Keratinocyte (primary cell): ENCODE results near the gene TSPAN11. TPM values are rescaled to one million over a fixed set of nuclear protein-coding genes. Genes with fewer than 3 reads are reported as not detected.

Experiments used
- DNase-seq: peaks from one replicate; pipeline ENCODE4 v3.0.0-alpha.2; 2011; ENCODE audit warnings: low read depth, missing footprints, low spot score
- FAIRE-seq: peaks from 2 replicates; lab custom pipeline; 2011; peaks lifted over from hg19 to GRCh38; lab: Jason Lieb, UNC
- H2AFZ ChIP-seq: 2 replicates; pipeline ENCODE4 v1.6.0; 2012; ENCODE audit warnings: low read length, control low read depth, inconsistent platforms; ENCODE audit not compliant: control insufficient read depth
- H3K27ac ChIP-seq: 2 replicates; pipeline ENCODE4 v1.5.1; 2011; ENCODE audit warnings: low read length; ENCODE audit not compliant: control insufficient read depth, insufficient read depth
- H3K27me3 ChIP-seq: 3 replicates; pipeline ENCODE4 v1.6.0; 2011; ENCODE audit warnings: low read length; ENCODE audit not compliant: control insufficient read depth, insufficient read depth; ENCODE audit errors: extremely low read depth
- H3K36me3 ChIP-seq, 2 experiments: 2 replicates in 1 of 2; 3 replicates in 1 of 2; pipeline ENCODE4 v1.5.1; 2011; ENCODE audit warnings: low read length in 2 of 2, mild to moderate bottlenecking in 1 of 2; ENCODE audit not compliant: control insufficient read depth in 2 of 2, insufficient read depth in 2 of 2; ENCODE audit errors: extremely low read depth in 1 of 2
- H3K4me1 ChIP-seq: 3 replicates; pipeline ENCODE4 v1.5.1; 2011; ENCODE audit warnings: low read length; ENCODE audit not compliant: control insufficient read depth, insufficient read depth; ENCODE audit errors: extremely low read depth
- H3K4me2 ChIP-seq: 3 replicates; pipeline ENCODE4 v1.6.0; 2011; ENCODE audit warnings: low read depth, low read length; ENCODE audit not compliant: control insufficient read depth, insufficient read depth; ENCODE audit errors: extremely low read depth
- H3K4me3 ChIP-seq, 3 experiments: fragments of 200-600 bp in 1 of 3; sonication (generic) in 1 of 3; 2 replicates in 2 of 3; 3 replicates in 1 of 3; pipeline ENCODE4 v1.5.1; 2011 to 2016; ENCODE audit warnings: low read length in 3 of 3, mild to moderate bottlenecking in 3 of 3, control low read depth in 2 of 3, inconsistent platforms in 1 of 3, low read depth in 1 of 3, mixed read lengths in 1 of 3, mixed run types in 1 of 3, moderate library complexity in 1 of 3; ENCODE audit not compliant: control insufficient read depth in 2 of 3, insufficient read depth in 2 of 3; ENCODE audit errors: extremely low read depth in 1 of 3
- H3K79me2 ChIP-seq: 2 replicates; pipeline ENCODE4 v1.6.0; 2012; ENCODE audit warnings: low read length; ENCODE audit not compliant: control insufficient read depth, insufficient read depth
- H3K9ac ChIP-seq: 3 replicates; pipeline ENCODE4 v1.6.0; 2011; ENCODE audit warnings: low read length; ENCODE audit not compliant: control insufficient read depth, insufficient read depth; ENCODE audit errors: extremely low read depth
- H3K9me1 ChIP-seq: 3 replicates; pipeline ENCODE4 v1.6.0; 2011; ENCODE audit warnings: low read length; ENCODE audit not compliant: control insufficient read depth, insufficient read depth; ENCODE audit errors: extremely low read depth
- H3K9me3 ChIP-seq: 2 replicates; pipeline ENCODE4 v1.5.1; 2012; ENCODE audit warnings: low read depth, low read length; ENCODE audit not compliant: control insufficient read depth
- H4K20me1 ChIP-seq: 3 replicates; pipeline ENCODE4 v1.6.0; 2011; ENCODE audit warnings: low read length; ENCODE audit not compliant: control insufficient read depth, insufficient read depth; ENCODE audit errors: extremely low read depth
- EZH2 ChIP-seq: IDR thresholded peaks from one replicate; pipeline ENCODE4 v1.6.1; 2012; ENCODE audit warnings: inconsistent platforms, mild to moderate bottlenecking, low read length, moderate library complexity
- dilution Hi-C: fragments of 300-500 bp; cut with MboI; formaldehyde crosslinking; loops from one replicate; pipeline ENCODE4 v1.7.0; 2020; ENCODE audit warnings: low sequenced_read_pairs; ENCODE audit not compliant: extremely low pct_ligation_motif_present
- polyA plus RNA-seq, 5 experiments: library from polyadenylated mRNA; depleted of rRNA in 3 of 5; stranded (reverse) in 3 of 5; stranded (forward) in 1 of 5; unstranded in 1 of 5; fragments of >200 nt; gene quantifications; 1 replicate in 1 of 5; 2 replicates in 3 of 5; 3 replicates in 1 of 5; pipeline versions ENCODE4 v1.2.1 to v1.2.3, GENCODE V29; 2011 to 2012; ENCODE audit warnings: missing spikeins in 2 of 5, low read depth in 1 of 5, low replicate concordance in 1 of 5
- TF ChIP-seq, protein P1 (sequence below), 3 experiments: IDR thresholded peaks in 1 of 3; conservative IDR thresholded peaks in 1 of 3; optimal IDR thresholded peaks in 1 of 3; 2 replicates in 2 of 3; 3 replicates in 1 of 3; pipeline versions ENCODE3 to v1.5.1; 2011; ENCODE audit warnings: low read length in 3 of 3, mild to moderate bottlenecking in 3 of 3, moderate library complexity in 2 of 3, control low read depth in 1 of 3, inconsistent platforms in 1 of 3; ENCODE audit not compliant: insufficient read depth in 2 of 3; ENCODE audit errors: extremely low read depth in 1 of 3

Gene TSPAN11
- polyA plus RNA-seq, 1 donor (not counting 4 experiments of a cell fraction or from before 2014, with no cell fraction given), result not detected

DNA sequence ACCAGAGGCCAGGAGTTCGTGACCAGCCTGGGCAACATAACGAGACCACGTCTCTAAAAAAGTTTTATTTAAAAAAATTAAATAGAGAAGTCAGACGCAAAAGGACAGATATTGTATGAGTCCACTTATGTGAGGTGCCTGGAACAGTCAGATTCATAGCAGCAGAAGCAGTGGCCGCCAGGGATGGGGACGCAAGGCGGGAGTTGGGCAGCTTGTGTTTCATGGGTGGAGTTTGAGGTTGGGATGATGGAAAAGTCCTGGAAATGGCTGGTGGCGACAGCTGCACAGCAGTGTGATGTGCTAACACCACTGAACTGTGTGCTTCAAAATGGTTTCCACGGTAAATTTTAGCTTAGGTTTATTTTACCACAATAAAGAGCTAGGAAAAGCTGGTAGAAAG is 89.5 kb downstream of the TSPAN11 start:
- Histone ChIP-seq H3K79me2 (no peaks in the 10 kb centered on the region), H3K4me1 (no peaks in the 10 kb centered on the region), H4K20me1 (no peaks in the 10 kb centered on the region), H3K9ac (no peak overlapping the region), H3K27ac (no peak overlapping the region), H3K4me3 (no peak overlapping the region), H3K9me1 (no peaks in the 10 kb centered on the region), H3K36me3 (no peaks in the 10 kb centered on the region), H3K4me2 (no peak overlapping the region), H3K27me3 (peaks cover 5% of the 10 kb centered on the region), H3K9me3 (no peaks in the 10 kb centered on the region), H2AFZ (no peak overlapping the region)
- TF ChIP-seq, protein P1, sequence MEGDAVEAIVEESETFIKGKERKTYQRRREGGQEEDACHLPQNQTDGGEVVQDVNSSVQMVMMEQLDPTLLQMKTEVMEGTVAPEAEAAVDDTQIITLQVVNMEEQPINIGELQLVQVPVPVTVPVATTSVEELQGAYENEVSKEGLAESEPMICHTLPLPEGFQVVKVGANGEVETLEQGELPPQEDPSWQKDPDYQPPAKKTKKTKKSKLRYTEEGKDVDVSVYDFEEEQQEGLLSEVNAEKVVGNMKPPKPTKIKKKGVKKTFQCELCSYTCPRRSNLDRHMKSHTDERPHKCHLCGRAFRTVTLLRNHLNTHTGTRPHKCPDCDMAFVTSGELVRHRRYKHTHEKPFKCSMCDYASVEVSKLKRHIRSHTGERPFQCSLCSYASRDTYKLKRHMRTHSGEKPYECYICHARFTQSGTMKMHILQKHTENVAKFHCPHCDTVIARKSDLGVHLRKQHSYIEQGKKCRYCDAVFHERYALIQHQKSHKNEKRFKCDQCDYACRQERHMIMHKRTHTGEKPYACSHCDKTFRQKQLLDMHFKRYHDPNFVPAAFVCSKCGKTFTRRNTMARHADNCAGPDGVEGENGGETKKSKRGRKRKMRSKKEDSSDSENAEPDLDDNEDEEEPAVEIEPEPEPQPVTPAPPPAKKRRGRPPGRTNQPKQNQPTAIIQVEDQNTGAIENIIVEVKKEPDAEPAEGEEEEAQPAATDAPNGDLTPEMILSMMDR (optimal IDR thresholded peaks at IDR 0.05 in 1 of 3, IDR thresholded peaks at IDR 0.05 in 1 of 3, conservative IDR thresholded peaks at IDR 0.05 in 1 of 3; ENCODE audit: extremely low read depth in 1 of 3, insufficient read depth in 2 of 3, low read length in 3 of 3), result no peak
- no peak for TF ChIP-seq EZH2
- no peak for DNase-seq
- FAIRE-seq, result no peak
- dilution Hi-C loops, result no loop called here

DNA sequence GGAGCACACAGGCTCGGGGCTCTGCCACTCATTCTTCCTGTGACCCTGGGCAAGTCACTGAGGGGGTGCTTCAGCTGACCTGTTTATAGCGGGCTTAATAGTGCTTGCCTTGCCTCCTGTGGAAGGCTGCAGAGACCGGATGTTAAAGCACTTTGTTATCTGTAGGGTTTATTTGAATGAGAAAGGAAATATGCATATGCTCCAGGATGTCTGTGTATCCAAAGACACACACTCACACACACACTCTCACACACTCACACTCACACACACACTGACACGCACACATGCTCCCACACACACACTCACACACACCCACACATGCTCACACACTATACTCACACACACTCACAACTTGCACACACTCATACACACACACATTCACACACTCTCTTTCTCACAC is 91.0 kb downstream of the TSPAN11 start:
- Histone ChIP-seq H3K9me1 (no peaks in the 10 kb centered on the region), H3K36me3 (no peaks in the 10 kb centered on the region), H3K4me2 (no peak overlapping the region), H3K4me3 (no peak overlapping the region), H3K79me2 (no peaks in the 10 kb centered on the region), H3K9me3 (no peaks in the 10 kb centered on the region), H3K27me3 (peaks cover 7% of the 10 kb centered on the region), H3K9ac (no peak overlapping the region), H4K20me1 (no peaks in the 10 kb centered on the region), H2AFZ (no peak overlapping the region), H3K27ac (no peak overlapping the region), H3K4me1 (no peaks in the 10 kb centered on the region)
- dilution Hi-C loops, result no loop called here
- FAIRE-seq, result no peak
- TF ChIP-seq, protein P1 (optimal IDR thresholded peaks at IDR 0.05 in 1 of 3, IDR thresholded peaks at IDR 0.05 in 1 of 3, conservative IDR thresholded peaks at IDR 0.05 in 1 of 3; ENCODE audit: extremely low read depth in 1 of 3, insufficient read depth in 2 of 3, low read length in 3 of 3), result no peak
- TF ChIP-seq EZH2, result no peak
- DNase-seq, result no peak
